B cell (primary cell): ENCODE data around the gene PCDHGC4.

ENCODE experiments used
- EZH2 ChIP-seq: IDR thresholded peaks from 2 replicates; pipeline ENCODE4 v1.6.1; 2012; ENCODE audit warnings: borderline replicate concordance, low read depth, mild to moderate bottlenecking, moderate library complexity, low read length; ENCODE audit not compliant: insufficient read depth, poor library complexity, severe bottlenecking
- TF ChIP-seq, protein P1 (sequence below): fragments of 200-600 bp; IDR thresholded peaks from one replicate; pipeline ENCODE4 v1.8.0; 2022; ENCODE audit warnings: antibody characterized with exemption, mild to moderate bottlenecking

DNA sequence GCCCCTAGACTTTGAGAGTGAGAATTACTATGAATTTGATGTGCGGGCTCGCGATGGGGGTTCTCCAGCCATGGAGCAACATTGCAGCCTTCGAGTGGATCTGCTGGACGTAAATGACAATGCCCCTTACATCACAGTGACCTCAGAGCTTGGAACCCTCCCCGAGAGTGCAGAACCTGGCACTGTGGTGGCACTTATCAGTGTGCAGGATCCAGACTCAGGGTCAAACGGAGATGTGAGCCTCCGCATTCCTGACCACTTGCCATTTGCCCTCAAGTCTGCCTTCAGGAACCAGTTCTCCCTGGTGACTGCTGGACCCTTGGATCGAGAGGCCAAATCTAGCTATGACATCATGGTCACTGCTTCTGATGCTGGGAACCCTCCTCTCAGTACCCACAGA, 1.3 kb downstream of the PCDHGC4 start:
- TF ChIP-seq, protein P1, sequence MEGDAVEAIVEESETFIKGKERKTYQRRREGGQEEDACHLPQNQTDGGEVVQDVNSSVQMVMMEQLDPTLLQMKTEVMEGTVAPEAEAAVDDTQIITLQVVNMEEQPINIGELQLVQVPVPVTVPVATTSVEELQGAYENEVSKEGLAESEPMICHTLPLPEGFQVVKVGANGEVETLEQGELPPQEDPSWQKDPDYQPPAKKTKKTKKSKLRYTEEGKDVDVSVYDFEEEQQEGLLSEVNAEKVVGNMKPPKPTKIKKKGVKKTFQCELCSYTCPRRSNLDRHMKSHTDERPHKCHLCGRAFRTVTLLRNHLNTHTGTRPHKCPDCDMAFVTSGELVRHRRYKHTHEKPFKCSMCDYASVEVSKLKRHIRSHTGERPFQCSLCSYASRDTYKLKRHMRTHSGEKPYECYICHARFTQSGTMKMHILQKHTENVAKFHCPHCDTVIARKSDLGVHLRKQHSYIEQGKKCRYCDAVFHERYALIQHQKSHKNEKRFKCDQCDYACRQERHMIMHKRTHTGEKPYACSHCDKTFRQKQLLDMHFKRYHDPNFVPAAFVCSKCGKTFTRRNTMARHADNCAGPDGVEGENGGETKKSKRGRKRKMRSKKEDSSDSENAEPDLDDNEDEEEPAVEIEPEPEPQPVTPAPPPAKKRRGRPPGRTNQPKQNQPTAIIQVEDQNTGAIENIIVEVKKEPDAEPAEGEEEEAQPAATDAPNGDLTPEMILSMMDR, result no peak
- TF ChIP-seq EZH2, result no peak
